Lower lobe of right lung (tissue), 2 donors: ENCODE results near the gene TLNRD1. TPM values are rescaled to one million over a fixed set of nuclear protein-coding genes. Genes with fewer than 3 reads are reported as not detected.

ENCODE experiments used
- ATAC-seq, 2 donors: fragments of 200-7000 bp; cut with Tn5 transposase; one replicate each; pipeline ENCODE4 v1.9.1; 2020 to 2022; ENCODE audit warnings: mild to moderate bottlenecking in 2 of 2, moderate library complexity in 2 of 2
- DNase-seq: peaks from one replicate; pipeline ENCODE4 v3.0.0-alpha.2; 2020
- H3K27ac ChIP-seq: fragments of 200-600 bp; one replicate; pipeline ENCODE4 v1.8.0; 2022
- H3K27me3 ChIP-seq: fragments of 200-600 bp; one replicate; pipeline ENCODE4 v1.8.0; 2022; ENCODE audit warnings: low read depth
- H3K36me3 ChIP-seq: fragments of 200-600 bp; one replicate; pipeline ENCODE4 v1.8.0; 2022; ENCODE audit warnings: mild to moderate bottlenecking
- H3K4me1 ChIP-seq: fragments of 200-600 bp; one replicate; pipeline ENCODE4 v1.8.0; 2022
- H3K4me3 ChIP-seq: fragments of 200-600 bp; one replicate; pipeline ENCODE4 v1.8.0; 2022; ENCODE audit warnings: mild to moderate bottlenecking
- H3K9me3 ChIP-seq: fragments of 200-600 bp; one replicate; pipeline ENCODE4 v1.8.0; 2022
- intact Hi-C: fragments of 100-400 bp; cut with DNase I; formaldehyde crosslinking; loops from one replicate; pipeline ENCODE4 v1.11.0; 2022
- total RNA-seq: library from RNA; stranded (reverse); fragmentation: NEBNext Ultra II Directional; extraction: Animal tissue kit (Norgen Biotek cat#: 25700); gene quantifications from one replicate; pipeline ENCODE4 v1.2.1, GENCODE V29; 2021
- TF ChIP-seq, protein P1 (sequence below): fragments of 200-600 bp; IDR thresholded peaks from one replicate; pipeline ENCODE4 v1.8.0; 2022; ENCODE audit warnings: antibody characterized with exemption, mild to moderate bottlenecking
- donor health status: DM: no; HTN: yes; CAD: no; lungs with severe emphysema.

Gene TLNRD1
- total RNA-seq, 1 donor from 2014 or later = 24.7 TPM

GRCh38 chr15:81024936-81025335, 24.2 kb downstream of the TLNRD1 start:
- TF ChIP-seq, protein P1, sequence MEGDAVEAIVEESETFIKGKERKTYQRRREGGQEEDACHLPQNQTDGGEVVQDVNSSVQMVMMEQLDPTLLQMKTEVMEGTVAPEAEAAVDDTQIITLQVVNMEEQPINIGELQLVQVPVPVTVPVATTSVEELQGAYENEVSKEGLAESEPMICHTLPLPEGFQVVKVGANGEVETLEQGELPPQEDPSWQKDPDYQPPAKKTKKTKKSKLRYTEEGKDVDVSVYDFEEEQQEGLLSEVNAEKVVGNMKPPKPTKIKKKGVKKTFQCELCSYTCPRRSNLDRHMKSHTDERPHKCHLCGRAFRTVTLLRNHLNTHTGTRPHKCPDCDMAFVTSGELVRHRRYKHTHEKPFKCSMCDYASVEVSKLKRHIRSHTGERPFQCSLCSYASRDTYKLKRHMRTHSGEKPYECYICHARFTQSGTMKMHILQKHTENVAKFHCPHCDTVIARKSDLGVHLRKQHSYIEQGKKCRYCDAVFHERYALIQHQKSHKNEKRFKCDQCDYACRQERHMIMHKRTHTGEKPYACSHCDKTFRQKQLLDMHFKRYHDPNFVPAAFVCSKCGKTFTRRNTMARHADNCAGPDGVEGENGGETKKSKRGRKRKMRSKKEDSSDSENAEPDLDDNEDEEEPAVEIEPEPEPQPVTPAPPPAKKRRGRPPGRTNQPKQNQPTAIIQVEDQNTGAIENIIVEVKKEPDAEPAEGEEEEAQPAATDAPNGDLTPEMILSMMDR = no peak
- DNase-seq (no peak), ATAC-seq (no peak)
- Histone ChIP-seq H3K4me3 (no peak overlapping the region), H3K9me3 (no peaks in the 10 kb centered on the region), H3K36me3 (no peaks in the 10 kb centered on the region), H3K4me1 (peaks cover 44% of the 10 kb centered on the region), H3K27me3 (no peaks in the 10 kb centered on the region), H3K27ac (peak overlapping the region; percentile 66)
- intact Hi-C loops = no loop called here

- DNase-seq (no peak), ATAC-seq (no peak)
- no peak overlapping the region for H3K27ac ChIP-seq
- TF ChIP-seq, protein P1 = no peak
- H3K4me1 ChIP-seq = peaks cover 50% of the 10 kb centered on the region
- no peaks in the 10 kb centered on the region for H3K36me3 ChIP-seq
- intact Hi-C loops = no loop called here
- no peak overlapping the region for H3K4me3 ChIP-seq
- H3K27me3 ChIP-seq = no peaks in the 10 kb centered on the region
- H3K9me3 ChIP-seq = no peaks in the 10 kb centered on the region
These were observed 25.1 kb downstream of the TLNRD1 start for GRCh38 chr15:81025721-81026370.

- DNase-seq (no peak), ATAC-seq (no peak)
- Histone ChIP-seq H3K9me3 (no peaks in the 10 kb centered on the region), H3K27ac (no peak overlapping the region), H3K36me3 (no peaks in the 10 kb centered on the region), H3K4me1 (peaks cover 53% of the 10 kb centered on the region), H3K27me3 (no peaks in the 10 kb centered on the region), H3K4me3 (no peak overlapping the region)
- intact Hi-C loops = no loop called here
- TF ChIP-seq, protein P1 = no peak
These were observed 26.3 kb downstream of the TLNRD1 start for GRCh38 chr15:81026836-81027599.

DNA sequence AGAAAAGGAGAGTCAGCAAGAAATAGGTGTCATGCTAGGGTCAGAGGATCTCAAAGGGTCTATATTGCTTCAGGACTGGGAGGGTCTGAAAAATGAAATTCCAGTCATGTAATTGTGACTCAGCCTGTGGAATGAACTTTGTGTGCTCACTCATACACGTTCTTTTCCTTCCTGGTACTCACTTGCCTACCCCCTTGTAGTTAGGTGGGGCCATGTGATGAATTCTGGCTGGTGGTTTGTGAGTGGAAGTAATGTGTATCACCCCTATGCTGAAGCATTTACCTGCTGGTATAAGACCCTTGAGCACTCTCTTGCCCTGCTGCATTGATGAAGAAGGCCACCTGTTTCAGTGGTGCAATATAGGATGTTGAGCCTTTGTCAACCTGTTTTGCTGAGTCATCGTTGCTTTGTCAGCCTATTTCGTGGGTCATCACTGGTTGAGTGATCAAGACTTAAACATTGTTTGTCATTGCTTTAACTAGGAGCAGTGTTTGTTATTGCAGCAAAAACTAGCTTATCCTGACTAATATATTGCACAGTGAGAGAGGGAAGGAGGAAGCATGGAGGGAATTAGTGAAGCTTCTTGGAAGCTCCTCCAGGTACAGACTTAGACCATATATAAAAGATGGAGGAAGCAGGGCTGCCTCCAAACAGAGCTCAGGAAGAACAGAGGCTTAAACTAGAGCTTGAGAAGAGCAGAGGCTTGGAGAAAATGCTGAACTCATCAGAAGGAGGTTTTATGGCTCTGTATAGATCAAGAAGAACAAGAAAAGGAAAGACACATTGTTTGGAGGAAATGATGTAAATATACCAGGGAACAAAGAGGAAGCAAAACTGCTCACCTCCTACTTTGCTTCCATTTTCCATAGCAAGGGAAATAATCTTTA, 28.9 kb downstream of the TLNRD1 start:
- no peaks in the 10 kb centered on the region for H3K27me3 ChIP-seq
- ATAC-seq = peak in 1 of 2 donors; percentile 18
- no peak for DNase-seq
- no peaks in the 10 kb centered on the region for H3K9me3 ChIP-seq
- no peak overlapping the region for H3K27ac ChIP-seq
- H3K4me1 ChIP-seq = peaks cover 44% of the 10 kb centered on the region
- H3K4me3 ChIP-seq = no peak overlapping the region
- H3K36me3 ChIP-seq = no peaks in the 10 kb centered on the region
- intact Hi-C loops = no loop called here
- TF ChIP-seq, protein P1 = no peak

- H3K4me3 ChIP-seq = no peak overlapping the region
- TF ChIP-seq, protein P1 = no peak
- H3K27me3 ChIP-seq = no peaks in the 10 kb centered on the region
- H3K27ac ChIP-seq = no peak overlapping the region
- DNase-seq (no peak), ATAC-seq (peak in 1 of 2 donors; percentile 41)
- H3K9me3 ChIP-seq = no peaks in the 10 kb centered on the region
- H3K4me1 ChIP-seq = peaks cover 39% of the 10 kb centered on the region
- no peaks in the 10 kb centered on the region for H3K36me3 ChIP-seq
- intact Hi-C loops = no loop called here
These were observed 29.6 kb downstream of the TLNRD1 start for GRCh38 chr15:81030301-81030750.
